ENCODE measurements around the gene ADCY9.
"Not testable (repeated sequence)": the region's sequence is repeated elsewhere in the genome, so short reads cannot be mapped to it uniquely, and the experiment has no call there.

Gene ADCY9

DNA sequence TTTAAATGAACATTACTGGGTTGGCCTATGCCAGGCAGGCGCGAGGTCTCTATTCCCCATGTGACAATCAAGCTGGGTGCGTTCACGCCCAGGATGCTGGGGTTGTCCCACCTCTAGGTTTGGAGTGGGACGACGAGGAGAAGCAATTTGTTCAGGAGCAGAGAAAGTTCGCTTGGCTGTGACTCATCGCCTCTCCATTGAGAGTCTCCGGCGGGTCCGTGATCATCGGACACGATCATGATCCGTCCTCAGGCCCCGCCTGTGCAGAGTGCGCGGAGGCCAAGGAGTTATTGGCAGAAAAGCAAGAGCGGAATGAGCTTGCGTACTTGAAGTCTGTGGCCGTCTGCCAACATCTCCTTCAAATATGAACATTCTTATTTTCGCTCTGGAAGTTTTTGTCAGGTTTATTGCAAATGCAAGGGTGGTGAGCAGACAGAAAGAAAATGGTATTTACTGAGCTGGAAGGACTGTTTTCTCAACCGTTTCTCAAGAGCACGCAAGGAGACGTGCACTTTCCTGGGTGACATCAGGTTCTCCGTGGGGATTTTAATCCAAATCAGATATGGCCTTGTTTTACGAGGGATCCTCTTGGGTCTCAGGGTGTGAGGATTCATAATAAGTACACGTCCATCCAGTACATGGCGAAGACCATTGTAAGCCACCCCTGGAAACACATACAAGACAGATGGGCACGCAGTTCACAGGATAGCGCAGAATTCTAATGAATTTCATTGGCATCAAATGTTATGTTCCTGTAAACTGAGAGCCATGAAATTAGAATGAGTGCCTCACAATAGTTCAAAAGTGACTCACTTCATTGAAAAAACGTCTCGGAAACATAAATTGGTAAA, 165.7 kb downstream of the ADCY9 start:
- no peak for DNase-seq (ENCODE audit: low spot score)

DNA sequence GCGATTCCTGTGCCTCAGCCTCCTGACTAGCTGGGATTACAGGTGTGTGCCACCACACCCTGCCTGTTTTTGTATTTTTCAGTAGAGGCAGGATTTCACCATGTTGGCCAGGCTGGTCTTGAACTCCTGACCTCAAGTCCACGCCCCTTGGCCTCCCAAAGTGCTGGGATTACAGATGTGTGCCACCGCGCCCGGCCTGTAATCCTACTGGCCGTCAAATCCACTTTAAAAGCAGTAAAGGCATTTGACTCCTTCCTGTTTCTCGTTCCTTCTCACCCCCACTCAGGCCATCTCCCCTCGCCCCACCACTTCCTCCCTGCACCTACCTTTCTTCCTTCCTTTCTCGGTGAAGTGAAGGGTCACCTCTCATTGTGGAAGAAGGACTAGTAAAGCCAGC, 166.3 kb downstream of the ADCY9 start:
- no peak for DNase-seq (ENCODE audit: low spot score)

GRCh38 chr16:3949287-3949686, 167.0 kb downstream of the ADCY9 start:
- no peak for DNase-seq (ENCODE audit: low spot score)

GRCh38 chr16:3948378-3948995, 167.8 kb downstream of the ADCY9 start:
- DNase-seq (ENCODE audit: low spot score), result no peak

GRCh38 chr16:3946604-3947180, 169.6 kb downstream of the ADCY9 start:
- no peak for DNase-seq (ENCODE audit: low spot score)

GRCh38 chr16:3945751-3946603, 170.3 kb downstream of the ADCY9 start:
- DNase-seq (ENCODE audit: low spot score), result no peak

DNA sequence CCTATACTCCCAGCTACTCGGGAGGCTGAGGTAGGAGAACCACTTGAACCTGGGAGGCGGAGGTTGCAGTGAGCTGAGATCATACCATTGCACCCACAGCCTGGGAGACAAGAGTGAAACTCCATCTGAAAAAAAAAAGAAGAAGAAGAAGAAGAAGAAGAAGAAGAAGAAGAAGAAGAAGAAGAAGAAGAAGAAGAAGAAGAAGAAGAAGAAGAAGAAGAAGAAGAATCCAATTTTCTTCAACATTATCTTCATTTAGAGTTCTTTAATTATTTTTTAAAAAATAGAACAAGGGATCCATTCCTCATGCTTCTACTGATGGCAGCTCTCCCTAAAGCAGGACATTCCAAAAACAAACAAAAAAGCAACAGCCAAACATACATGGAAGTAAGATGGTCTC, 171.8 kb downstream of the ADCY9 start:
- not testable (repeated sequence) for DNase-seq (ENCODE audit: low spot score)

GRCh38 chr16:3942146-3942545, 174.1 kb downstream of the ADCY9 start:
- not testable (repeated sequence) for DNase-seq (ENCODE audit: low spot score)

DNA sequence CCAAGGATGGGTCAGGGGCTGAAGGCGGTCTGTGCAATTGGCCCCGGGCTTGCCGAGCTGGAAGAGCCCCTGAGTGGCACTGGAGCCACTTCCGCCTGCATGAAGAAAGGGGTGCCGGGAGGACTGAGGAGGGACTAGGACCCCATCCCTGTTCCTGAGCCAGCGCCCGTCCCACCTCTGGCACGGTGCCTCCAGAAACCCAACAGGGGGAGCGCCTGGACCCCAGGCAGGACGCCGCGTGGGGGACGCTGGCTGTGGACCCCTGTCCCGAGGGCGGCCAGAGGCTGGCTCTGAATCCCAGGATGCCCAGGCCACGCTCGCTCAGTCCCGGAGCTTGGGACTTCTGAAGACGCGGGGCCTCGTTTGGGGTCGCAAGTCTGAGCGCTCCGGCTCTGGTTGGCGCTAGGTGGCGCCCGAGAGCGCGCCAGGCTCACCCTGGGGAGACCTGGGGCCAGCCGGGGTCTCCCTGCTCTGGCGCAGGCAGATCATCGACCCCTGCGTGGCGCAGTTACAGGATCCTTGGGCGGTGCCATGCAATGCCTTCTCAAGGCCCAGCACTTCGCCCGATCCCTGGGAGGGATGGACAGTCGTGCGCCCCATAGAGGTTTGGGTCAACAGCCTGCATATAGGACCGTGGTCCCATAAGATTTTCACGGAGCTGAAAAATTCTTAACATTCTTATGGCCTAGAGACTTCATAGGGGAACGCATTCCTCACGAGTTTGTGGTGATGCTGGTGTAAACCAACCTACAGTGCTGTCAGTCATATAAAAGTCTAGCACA, 177.2 kb downstream of the ADCY9 start:
- DNase-seq (ENCODE audit: low spot score), result peak; percentile 96

- DNase-seq (ENCODE audit: low spot score), result no peak
Observed at GRCh38 chr16:3938471-3938842, 177.8 kb downstream of the ADCY9 start.

DNA sequence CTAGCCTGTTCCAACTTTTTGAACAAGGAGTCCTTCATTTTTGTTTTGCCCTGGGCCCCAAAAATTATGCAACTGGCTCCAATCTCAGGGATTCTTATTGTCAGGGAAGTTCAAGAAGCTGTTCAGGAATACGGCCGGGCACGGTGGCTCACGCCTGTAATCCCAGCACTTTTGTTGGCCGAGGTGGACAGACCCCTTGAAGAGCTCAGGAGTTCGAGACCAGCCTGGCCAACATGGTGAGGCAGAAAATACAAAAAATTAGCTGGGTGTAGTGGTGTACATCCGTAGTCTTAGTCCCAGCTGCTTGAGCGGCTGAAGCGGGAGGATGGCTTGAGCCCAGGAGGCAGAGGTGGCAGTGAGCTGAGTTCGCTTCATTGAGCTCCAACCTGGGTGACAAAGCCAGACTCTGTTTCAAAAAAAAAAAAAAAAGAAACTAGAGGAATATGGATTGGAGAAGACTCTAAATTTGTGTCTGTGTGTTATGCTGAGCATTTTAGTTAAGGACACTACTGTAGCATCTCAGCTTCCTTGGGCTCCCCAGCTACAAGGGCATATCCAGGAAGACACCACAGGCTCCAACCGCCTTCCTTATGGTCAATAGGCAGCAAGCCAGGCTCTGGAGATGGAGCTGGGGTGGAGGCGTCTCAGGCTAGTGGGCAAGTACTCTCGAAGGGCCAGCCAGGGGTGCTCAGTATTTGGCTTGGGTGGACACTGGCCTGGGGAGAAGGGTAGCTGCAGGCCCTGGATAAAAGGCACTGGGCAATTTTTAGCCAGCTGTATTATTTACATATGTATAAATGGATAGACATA, 179.0 kb downstream of the ADCY9 start:
- no peak for DNase-seq (ENCODE audit: low spot score)

- no peak for DNase-seq (ENCODE audit: low spot score)
Observed at GRCh38 chr16:3935921-3936320, 180.3 kb downstream of the ADCY9 start.

DNA sequence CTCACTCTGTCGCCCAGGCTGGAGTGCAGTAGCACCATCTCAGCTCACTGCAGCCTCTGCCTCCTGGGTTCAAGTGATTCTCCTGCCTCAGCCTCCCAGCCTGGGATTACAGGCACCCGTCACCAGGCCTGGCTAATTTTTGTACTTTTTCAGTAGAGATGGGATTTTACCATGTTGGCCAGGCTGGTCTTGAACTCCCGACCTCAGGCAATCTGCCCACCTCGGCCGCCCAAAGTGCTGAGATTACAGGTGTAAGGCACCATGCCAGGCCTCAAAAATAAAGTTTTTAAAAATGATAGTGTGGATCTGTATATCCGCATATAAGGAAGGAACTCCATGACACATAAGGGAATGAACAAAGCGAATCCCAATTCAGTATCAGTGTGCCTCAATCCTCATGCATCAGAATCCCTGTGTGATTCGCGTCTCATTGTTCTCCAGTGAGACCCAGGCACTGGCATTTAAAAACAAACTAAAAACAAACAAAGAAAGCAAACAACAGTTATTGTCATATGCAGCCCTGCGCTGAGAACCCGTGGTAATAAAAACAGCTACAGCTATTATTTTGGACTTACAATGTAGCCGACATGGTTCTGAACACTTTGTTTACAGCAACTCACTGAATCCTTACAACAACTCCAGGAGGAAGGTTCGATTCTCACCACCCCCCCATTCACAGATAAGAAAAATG, 181.6 kb downstream of the ADCY9 start:
- DNase-seq (ENCODE audit: low spot score), result no peak

GRCh38 chr16:3927147-3927546, 189.1 kb downstream of the ADCY9 start:
- not testable (repeated sequence) for DNase-seq (ENCODE audit: low spot score)

DNA sequence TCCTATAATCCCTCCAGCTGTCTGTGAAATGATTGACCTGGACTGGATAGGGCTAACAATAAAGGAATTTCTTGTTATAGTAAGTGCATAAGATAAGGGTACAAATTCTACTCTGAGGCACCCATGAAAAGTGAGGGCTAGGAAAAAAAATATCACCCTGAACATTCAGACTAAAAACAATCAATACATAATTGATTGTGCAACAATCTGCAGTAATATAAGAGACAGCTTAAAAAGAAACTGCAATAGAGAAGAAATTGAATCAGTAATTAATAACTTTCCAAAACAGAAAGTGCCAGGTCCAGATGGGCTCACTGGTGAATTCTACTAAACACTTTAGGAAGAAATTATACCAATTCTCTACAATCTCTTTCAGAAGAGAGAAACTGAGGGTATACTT, 191.5 kb downstream of the ADCY9 start:
- DNase-seq (ENCODE audit: low spot score), result no peak

DNA sequence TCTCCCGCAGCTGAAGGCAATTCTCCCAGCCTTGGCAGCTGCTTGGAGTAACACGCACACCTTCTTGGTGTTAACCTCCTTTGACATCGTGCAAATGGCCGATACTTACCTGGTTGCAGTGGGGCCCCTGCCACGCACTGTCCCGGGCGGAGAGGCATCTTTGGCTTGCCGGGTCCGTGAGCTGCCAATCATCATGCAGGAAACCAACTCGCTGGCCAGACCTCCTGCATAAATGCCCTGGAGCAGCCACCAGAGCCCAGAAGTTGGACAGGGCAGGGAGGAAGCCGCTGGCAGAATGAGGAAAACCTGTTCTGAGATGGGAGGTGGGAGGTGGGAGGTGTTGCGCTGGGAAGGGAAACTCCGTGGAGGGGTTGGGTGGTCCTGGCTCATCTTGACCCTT, 194.0 kb downstream of the ADCY9 start:
- DNase-seq (ENCODE audit: low spot score), result no peak

GRCh38 chr16:3920206-3920605, 196.0 kb downstream of the ADCY9 start:
- no peak for DNase-seq (ENCODE audit: low spot score)

DNA sequence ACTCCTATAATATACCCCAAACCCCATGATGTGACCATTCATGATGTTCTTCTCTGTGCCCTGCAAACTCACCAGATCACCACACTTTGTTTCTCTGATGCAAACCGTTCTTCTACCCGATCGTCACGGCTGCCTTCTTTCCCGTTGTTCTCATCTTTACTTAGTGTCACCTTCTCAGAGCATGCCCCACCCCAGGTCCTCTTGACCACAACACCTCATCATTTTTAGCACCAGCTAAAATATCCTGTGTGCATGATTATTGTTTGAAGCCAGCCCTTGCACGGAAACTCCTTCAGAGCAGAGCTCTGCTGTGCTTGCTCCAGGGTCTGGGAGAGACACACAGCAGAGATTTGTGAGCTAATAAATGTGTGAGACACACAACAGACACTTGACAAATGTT, 196.8 kb downstream of the ADCY9 start:
- no peak for DNase-seq (ENCODE audit: low spot score)

DNA sequence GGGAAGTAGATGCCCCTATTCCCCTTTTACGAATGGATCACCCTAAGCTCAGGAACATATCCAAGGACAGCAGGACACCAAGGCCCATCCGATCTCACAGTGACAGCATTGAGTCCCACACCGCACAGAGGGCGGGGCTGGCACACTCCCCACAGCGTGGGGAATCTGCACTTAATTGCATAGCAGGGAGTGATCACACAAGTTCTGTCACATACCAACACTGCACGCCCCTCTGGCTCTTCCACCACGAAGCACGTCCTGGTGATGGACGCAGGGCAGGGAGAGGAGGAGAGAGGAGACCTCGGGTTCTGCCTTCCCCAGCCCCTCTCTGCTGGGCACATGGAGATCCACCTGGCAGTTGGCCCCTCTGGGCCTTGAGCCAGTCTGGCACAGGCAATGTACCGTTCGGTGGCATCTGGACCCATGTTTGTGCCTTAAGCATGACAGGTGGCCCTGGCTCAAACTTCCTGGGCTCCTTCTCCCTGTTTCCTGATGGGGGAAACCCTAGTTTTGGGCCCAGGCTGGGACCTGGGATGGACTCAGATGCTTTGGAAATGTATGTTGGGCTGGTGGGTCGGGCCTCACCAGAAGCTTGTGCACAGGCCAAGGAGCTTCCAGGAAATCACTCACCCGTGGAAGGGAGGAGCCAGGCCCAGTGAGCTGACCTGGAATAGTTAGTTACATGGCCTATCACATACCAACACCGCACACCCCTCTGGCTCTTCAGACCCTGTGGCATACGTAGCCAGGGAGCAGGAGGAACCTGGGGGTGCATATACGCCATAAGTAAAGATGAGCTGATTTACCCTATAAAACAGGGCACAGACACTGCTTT, 200.6 kb downstream of the ADCY9 start:
- no peak for DNase-seq (ENCODE audit: low spot score)

Measured in iPS-NIHi11 (cell line).